ENCODE results near the gene TCEANC.
A peak's percentile ranks its signal among the peaks of the same experiment; 100 is the strongest.
"Not testable (repeated sequence)": the region's sequence is repeated elsewhere in the genome, so short reads cannot be mapped to it uniquely, and the experiment has no call there.

TCEANC gene

DNA sequence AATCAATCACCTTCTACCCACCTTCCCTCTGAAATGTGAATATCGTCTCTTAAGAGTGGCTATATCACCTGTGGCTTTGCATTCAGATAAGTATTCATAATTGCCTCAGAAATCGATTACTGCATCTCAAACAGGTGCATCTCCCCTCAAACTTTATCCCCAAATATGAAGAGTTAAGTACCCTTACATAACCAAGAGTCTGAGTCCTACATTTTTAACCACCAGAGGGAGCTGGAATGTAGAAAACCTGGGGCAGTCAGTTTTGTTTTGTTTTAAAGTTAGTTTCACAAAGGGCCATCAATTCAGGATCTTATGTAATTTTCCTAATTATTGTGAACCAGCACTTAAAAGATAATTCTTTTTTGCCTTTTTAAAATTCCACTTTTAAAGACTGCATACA lies 5.7 kb downstream of the TCEANC start:
- no peak for DNase-seq (ENCODE audit: low read depth)

DNA sequence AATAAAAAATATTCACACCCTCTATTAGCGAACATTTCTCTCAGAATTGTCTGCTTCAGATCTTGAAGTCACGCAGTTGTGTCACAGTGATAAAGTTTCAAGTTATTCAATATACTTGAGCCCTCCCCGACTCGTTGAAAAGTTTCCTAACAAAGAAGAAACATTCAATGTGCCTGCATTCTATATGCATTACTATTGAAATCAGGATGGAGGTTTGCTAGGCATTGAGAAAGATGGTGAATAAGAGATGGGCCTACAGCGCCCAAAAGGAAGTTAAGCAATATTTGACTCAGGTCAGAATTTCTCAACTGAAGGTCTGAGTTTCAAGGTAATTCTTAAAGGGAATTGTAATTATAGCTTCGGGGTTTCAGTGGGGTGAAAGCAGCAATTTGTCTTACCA lies 6.1 kb downstream of the TCEANC start:
- no peak for DNase-seq (ENCODE audit: low read depth)

DNA sequence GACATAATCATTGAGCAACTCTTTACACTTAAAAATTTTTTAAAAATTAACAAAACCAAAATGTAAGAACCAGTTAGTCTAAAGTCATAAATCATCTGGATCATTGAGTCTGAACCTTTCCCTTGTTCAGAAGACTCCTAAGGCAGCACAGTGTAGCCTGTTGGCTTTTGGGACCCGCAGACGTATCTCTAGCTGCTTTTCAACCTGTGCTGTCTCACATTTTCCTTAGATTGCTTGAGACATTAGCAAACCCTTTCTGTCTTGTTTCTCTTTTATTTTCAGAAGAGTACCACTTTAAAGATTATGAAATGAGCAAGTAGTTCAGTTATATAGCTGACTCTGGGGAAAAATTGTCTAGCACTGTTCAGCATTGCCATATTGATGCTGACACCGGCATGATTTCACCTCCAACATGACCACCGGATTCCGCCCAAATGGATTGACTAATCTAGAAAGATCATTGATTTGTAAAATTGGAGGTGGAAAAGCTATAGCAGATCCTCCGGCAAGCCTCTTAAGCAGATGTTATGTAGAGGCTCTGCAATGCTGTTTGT lies 8.9 kb downstream of the TCEANC start:
- no peak for DNase-seq (ENCODE audit: low read depth)

DNA sequence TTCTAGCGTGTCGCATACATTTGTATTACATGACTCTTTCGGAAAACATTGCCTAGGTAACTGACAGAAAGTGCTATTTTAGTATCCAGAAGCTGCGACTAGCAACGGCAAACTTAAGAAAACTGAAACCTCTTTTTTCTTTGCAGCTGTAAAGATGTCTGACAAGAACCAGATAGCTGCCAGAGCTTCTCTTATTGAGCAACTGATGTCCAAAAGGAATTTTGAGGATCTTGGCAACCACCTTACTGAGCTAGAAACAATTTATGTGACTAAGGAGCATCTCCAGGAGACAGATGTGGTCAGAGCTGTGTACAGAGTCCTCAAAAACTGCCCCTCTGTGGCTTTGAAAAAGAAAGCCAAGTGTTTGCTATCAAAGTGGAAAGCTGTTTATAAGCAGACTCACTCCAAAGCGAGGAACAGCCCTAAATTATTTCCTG lies 9.4 kb downstream of the TCEANC start:
- DNase-seq (ENCODE audit: low read depth): no peak

DNA sequence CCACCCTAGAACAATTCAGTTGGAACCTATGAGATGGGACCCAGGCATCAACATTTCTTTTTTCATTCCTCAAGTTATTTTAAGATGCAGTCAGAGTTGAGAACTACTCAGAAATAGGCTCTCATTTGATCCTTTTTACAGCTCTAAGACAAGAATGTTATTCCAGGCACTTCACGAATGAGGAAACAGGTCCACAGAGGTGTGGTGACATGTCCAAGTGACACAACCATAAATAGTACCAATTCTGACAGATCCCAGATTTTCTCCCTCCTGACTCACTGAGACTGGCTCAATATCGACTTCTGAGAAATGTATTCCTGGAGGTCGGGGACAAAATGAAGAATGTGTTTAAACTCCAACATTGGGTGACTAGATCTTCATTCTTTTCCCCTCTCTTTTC lies 11.1 kb downstream of the TCEANC start:
- no peak for DNase-seq (ENCODE audit: low read depth)

DNA sequence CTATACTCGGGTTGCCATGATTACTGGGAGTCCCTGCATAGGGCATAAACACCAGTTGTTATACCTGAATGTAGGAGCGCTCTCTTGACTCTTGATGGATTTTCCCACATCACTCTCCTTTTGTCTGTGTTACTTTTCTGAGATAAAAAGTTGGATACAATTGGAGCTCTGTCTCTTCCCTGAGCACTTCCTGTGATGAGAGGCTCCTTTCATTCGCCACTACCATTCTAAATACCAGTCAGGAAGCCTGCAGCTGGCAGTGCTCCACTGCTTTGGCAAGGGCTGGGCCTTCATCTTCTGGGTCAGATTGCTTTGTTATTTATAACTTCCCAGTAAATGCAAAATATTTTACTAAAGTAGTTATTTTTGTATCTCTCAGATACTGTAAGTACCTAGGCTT lies 13.9 kb downstream of the TCEANC start:
- DNase-seq (ENCODE audit: low read depth): no peak

DNA sequence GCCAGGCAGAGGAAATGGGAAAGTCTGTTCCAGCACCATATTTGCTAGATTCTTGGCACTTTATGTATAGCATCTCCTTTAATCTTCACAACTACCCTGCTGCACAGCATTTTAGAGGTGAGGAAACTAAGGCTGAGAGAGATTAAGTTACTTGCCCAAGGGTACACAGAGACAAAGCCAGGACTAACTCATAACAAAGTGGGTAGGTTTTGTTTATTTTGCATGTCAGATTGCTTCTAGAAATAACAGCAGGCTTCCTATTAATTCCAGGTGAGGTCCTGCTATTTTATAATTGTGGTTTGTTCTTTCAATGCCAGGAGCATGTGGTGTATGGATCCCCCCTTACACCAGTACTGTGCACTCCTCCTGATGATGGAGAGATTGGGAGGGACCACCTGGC lies 15.0 kb downstream of the TCEANC start:
- no peak for DNase-seq (ENCODE audit: low read depth)

DNA sequence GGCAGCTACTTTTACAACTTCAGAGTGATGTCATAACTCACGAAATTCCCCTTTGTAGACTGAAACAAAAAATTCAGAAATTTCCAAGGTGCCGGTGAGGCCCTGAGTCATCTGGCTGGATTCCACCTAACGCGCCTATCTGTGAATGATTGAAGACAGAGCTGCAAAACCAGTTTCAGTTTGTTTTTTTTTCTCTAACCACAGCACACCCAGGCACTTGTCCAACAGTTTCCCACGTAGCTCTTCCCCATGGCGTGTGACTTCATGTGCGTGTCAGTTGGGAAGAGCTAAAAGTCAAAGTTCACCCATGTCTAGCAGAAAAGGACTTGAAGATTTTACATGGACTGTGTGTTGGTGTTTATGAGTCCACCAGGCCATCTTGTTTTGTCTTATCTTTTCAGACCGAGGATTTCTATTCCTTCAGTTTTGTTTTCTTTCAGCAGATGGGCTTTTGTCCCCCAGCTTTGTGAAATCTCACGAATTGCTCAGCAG lies 16.4 kb downstream of the TCEANC start:
- DNase-seq (ENCODE audit: low read depth): peak; percentile 31

DNA sequence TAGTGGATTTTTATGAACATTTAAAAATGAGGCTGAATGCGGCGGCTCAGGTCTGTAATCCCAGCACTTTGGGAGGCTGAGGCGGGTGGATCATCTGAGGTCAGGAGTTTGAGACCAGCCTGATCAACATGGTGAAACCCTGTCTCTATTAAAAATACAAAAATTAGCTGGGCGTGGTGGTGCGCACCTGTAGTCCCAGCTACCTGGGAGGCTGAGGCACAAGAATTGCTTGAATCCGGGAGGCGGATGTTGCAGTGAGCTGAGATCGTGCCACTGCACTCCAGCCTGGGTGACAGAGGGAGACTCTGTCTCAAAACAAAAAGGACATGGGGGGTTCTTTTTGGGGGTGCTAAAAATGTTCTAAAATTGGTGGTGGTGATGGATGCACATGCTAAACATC lies 16.8 kb downstream of the TCEANC start:
- not testable (repeated sequence) for DNase-seq (ENCODE audit: low read depth)

DNA sequence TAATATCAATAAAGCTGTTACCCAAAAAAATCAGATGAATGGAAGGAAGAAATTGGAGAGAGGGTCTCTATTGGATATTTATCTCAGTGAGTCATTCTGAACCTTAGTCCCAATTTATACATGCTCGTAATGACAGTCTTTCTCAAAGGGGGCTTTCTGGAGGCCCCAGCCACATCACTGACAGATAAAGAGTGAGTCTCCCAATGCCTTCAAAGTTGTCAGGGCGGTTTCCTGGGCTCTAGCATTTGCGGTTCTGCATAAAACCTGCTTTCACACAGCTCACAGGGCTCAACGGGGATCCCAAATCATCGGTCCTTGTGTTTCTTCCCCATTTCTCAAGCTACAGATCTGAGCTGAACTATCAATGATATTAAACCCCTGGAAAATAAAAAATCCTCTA lies 17.3 kb downstream of the TCEANC start:
- no peak for DNase-seq (ENCODE audit: low read depth)

DNA sequence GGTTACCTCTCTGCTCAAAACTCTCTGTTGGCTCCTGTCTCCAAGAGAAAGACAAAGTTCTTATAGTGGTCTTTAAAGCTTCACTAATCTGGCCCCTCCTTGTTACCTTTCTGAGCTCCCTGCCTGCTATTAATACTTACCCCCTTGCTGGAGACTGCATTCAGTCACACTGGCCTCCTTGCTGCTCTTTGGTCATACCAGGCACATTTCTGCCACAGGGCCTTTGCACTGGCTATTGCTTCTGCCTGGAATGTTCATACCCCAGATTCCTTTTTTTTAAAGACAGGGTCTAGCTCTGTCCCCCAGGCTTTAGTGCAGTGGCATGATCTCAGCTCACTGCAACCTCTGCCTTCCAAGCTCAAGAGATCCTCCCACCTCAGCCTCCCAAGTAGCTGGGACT lies 20.1 kb downstream of the TCEANC start:
- no peak for DNase-seq (ENCODE audit: low read depth)

DNA sequence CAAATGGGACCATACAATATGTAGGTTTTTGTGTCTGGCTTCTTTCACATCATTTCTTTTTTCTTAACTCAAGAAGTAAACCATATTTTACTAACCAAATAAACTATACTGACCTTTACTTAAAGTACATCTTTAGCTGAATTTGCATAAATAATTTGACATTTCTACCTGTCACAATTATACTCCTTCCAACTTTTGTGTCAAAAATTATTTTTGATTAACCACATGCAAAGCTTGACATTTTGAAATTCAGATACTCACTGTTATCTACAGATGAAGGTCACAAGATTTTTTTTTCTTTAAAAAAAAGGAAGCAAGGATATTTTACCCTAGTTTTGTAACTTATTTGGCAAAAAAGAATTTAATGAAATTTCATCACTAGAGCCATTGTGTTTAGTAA lies 23.9 kb downstream of the TCEANC start:
- DNase-seq (ENCODE audit: low read depth): no peak

DNA sequence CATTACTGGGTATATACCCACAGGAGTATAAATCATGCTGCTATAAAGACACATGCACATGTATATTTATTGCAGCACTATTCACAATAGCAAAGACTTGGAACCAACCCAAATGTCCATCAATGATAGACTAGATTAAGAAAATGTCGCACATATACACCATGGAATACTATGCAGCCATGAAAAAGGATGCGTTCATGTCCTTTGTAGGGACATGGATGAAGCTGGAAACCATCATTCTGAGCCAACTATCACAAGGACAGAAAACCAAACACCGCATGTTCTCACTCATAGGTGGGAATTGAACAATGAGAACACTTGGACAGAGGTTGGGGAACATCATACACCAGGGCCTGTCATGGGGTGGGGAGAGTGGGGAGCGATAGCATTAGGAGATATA lies 26.8 kb downstream of the TCEANC start:
- DNase-seq (ENCODE audit: low read depth): not testable (repeated sequence)

DNA sequence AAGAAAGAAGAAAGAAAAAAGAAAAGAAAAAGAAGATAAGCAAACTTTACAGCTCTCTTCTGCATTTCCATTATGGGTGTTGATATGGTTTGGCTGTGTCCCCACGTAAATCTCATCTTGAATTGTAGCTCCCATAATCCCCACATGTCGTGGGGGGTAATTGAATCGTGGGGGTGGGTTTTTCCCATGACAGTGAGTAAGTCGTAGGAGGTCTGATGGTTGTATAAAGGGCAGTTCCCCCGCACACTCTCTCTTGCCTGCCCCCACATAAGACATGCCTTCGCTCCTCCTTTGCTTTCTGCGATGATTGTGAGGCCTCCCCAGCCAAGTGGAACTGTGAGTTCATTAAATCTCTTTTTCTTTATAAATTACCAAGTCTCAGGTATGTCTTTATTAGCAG lies 28.7 kb downstream of the TCEANC start:
- DNase-seq (ENCODE audit: low read depth): no peak

DNA sequence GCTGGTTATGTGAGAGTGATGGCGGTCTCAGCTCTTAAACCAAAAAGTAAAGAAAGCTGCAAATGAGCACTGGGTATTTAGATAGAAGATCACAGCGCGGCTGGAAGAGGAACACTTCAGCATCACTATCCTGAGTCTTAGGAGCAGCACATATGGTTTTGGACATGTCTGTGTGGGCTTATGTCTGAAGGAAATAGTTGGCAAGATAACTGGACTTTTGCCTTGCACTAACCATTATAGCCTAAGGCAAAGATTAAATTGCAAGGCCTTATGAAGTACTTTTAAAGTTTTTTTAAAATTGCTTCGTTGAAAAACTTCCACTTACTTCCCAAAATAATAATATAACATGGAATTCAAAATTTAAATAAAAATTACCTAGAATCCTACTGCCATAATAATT lies 31.4 kb downstream of the TCEANC start:
- no peak for DNase-seq (ENCODE audit: low read depth)

DNA sequence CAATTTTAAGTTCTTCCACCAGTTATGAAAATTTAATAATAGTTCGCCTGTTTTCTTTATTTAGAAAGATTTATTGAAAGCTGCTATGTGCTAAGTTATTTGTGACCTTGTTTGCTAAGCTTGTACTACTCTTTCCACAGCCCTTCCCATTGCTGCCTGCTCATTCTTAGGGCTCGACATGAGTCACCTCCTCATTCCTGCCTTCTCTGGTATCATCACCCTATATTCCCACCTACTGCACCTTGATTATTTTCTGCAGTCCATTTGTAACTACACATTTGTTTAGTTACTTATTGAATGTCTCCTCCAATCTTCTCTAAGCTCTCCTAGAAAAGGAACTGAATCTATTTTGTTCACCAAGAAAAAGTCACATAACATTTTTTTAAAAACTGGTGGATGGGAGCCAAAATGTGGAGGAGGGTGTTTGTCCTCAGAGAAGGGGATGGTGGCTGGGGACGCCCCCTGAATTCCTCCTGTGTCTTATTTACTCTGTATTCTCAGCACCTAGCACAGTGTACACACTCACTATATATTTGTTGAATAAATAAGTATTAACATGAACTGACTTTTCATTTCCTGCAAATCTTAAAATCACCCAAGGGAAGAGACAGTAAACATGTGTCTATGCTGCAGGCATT lies 32.3 kb downstream of the TCEANC start:
- DNase-seq (ENCODE audit: low read depth): no peak

DNA sequence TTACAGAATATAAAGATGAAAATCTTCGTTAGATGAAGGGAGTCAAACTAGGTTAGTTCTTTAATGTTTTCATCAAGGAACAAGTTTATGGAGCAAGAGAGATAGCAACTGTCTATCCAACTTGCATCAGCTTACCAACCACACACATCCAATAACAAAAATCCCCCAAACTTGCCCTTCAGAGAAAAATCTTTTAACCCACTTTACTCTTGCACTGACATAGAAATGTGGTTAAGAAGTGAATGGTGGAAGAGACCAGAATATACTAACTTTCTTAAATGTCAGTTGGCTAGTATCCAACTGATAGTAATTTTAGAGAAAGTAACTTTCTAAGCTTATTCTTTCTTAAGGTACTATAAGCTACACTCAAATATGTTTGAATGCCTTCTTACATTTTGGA lies 34.3 kb downstream of the TCEANC start:
- no peak for DNase-seq (ENCODE audit: low read depth)

DNA sequence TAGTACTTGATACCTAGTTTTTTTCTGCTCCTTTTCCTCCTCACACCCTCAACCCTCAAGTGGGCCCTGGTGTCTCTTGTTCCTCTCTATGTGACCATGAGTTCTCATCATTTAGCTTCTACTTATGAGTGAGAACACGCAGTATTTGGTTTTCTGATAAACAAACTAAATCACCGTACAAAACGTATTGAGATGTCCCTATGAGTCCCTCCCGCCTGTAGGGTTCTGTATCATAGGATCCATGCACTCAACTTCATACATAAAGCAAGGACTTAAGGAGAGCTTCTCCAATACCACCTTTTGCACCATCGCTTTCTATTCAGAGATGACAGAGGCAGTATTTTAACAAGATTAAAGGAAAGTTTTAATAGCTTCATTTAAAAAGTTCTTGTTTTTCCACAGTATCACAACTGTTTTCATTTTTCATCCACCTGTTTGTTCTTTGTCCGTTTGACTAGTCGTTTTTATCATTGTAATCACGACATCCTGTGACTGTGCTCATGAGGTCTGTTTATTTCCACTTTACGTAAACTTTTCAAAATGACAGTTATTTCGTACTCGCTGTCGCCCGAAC lies 35.5 kb downstream of the TCEANC start:
- DNase-seq (ENCODE audit: low read depth): no peak

DNA sequence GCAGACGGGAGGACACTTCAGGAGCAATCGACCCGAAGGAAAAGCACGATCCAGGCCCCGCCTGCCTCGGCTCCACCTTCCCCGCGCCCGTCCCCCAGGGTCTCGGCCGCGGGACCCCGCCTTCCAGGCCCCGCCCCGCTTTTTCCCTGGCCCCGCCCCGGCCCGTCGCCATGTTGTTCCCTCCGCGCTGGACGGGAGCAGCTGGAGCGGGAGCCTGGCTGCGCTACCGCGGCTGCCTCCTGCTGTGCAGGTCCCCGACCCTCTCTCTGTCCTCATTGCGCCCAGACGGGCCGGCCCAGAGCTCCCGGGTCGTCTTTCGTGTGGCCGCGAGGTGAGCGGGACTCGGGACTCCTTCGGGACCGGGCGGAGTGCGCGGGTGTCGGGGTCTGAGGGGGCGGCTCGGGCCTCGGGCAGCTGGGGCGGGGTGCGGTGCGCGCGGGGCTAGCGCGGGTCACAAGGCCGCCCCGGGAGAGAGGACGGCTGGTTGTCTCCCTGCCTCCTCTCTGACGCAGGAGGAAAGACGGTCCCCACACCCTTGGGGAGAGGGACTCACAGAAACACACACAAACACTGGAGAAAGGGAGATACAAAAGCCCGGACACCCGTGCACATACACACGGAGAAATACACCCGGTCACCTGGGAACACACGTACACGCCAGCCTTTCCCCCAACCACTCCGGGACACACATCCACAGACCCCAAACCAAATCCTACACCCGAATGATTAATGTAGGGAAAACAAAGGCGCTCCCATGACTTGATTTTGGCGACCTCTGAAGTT lies 36.2 kb downstream of the TCEANC start, which contains the start of gene RAB9A:
RAB9A (plus strand) TSS at position 171 of the 783 bp plus-strand sequence. CDS start 19,619 bp downstream, outside the sequence.
- peak; percentile 81 for DNase-seq (ENCODE audit: low read depth)

DNA sequence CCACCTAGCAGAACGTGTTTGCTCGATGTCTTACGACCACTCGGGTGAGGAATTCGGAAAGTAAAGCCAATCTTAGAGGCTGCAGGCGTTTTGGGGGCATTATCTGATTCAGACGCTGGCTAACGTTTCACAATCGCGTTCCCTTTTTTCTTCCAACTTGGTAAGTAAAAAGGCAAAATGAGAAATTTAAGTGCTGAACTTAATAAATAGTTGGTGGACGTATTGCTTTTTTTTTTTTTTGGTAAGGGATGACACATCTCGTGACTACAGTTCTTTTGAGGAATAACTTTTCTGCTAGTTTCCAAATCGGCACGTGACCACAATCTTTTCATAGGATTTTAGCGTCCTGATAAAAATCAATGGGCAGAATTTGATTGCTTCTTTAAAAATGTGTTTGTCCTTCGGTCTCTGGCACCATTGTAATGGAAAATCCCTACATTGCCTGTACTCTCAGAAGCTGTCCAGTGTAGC lies 36.8 kb downstream of the TCEANC start:
- no peak for DNase-seq (ENCODE audit: low read depth)

DNA sequence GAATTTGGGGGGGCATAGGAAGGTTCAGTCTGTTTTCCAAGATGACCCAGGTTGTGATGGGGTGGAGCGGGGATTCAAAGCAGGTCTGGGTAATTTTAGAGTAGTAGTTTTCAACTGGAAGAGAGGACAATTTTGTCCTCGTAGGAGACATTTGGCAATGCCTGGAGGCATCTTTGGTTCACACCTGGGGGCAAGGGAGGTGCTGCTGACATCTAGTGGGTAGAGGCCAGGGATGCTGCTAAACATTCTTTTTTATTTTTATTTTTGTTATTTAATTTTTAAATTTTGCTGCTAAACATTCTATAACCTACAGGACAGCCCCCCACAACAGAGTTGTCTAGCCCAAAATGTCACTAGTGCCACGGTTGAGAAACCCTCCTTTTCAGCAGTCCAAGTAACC lies 37.9 kb downstream of the TCEANC start:
- no peak for DNase-seq (ENCODE audit: low read depth)

DNA sequence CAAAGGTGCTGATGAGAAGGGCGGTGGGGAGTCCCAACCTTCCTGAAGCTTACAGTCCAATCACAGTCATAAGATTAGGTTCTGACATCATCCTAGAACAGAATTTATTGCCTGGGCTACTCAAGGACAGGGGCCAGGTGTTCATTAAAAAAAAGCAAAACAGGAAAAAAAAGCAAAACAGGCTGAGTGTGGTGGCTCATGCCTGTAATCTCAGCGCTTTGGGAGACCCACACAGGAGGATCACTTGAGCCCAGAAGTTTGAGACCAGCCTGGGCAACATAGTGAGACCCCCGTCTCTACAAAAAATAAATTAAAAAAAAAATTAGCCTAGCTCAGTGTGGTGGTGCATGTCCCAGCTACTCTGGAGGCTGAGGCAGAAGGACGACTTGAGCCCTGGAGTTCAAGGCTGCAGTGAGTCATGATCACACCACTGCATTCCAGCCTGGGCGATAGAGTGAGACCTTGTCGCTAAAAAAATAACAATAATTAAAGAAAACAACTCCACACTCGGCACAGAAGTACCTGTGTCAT lies 39.0 kb downstream of the TCEANC start:
- no peak for DNase-seq (ENCODE audit: low read depth)

All from activated T-cell treated with anti-CD3 and anti-CD28 coated beads for 48 hours (primary cell).